Measurements from ENCODE around the gene TUT7. TPM values are rescaled to one million over a fixed set of nuclear protein-coding genes. Genes with fewer than 3 reads are reported as not detected.

The TUT7 gene
- total RNA-seq, 1 experiment from 2014 or later = 12.5 TPM

GRCh38 chr9:86354818-86355309 lies 654 bp upstream of the TUT7 start:
- Histone ChIP-seq H3K27me3 (ENCODE audit: control insufficient read depth, insufficient read depth, low read length) (no peaks in the 10 kb centered on the region), H3K4me1 (ENCODE audit: control insufficient read depth, insufficient read depth, low read length) (peaks cover 22% of the 10 kb centered on the region), H3K36me3 (ENCODE audit: control insufficient read depth, insufficient read depth, low read length) (peaks cover 9% of the 10 kb centered on the region), H3K4me3 (ENCODE audit: low read depth in 2 of 2, low read length in 2 of 2) (peak overlapping the region; percentile 65 to 89), H3K27ac (ENCODE audit: low read length) (peak overlapping the region; percentile 81), H3K9me3 (ENCODE audit: control insufficient read depth, insufficient read depth, low read depth, low read length) (no peaks in the 10 kb centered on the region)
- DNase-seq (ENCODE audit: low read depth, low spot score) (no peak), ATAC-seq (peak; percentile 81; the same call in 1 of the 2 replicates)
- intact Hi-C loops (cut with micrococcal nuclease; ENCODE audit: unreplicated experiment) = no loop called here
- ChIA-PET CTCF (no interaction called here), POLR2A (no interaction called here)
- TF ChIP-seq TCF7L2 (IDR thresholded peaks at IDR 0.05; ENCODE audit: low read depth, low read length) = no peak
- TF ChIP-seq SIN3A (IDR thresholded peaks at IDR 0.05; ENCODE audit: borderline replicate concordance, insufficient read depth, low read depth, low read length) = no peak
- TF ChIP-seq REST (IDR thresholded peaks at IDR 0.05; ENCODE audit: insufficient read depth in 1 of 2, low read depth in 2 of 2, low read length in 1 of 2) = no peak
- TF ChIP-seq CTCF (IDR thresholded peaks at IDR 0.05) = no peak
- no peak for TF ChIP-seq POLR2AphosphoS5 (IDR thresholded peaks at IDR 0.05; ENCODE audit: low read depth, low read length)
- BruUV-seq (replicated peaks) = no TSS peak
- in situ Hi-C loops (cut with HindIII; ENCODE audit: low pct_unique_long_range_greater_than_20kb, low sequenced_read_pairs) = no loop called here

GRCh38 chr9:86353655-86354010 lies 577 bp downstream of the TUT7 start:
- intact Hi-C loops (cut with micrococcal nuclease; ENCODE audit: unreplicated experiment) = no loop called here
- CTCF ChIA-PET = no interaction called here
- H3K36me3 ChIP-seq (ENCODE audit: control insufficient read depth, insufficient read depth, low read length) = peaks cover 9% of the 10 kb centered on the region
- DNase-seq (ENCODE audit: low read depth, low spot score) (no peak), ATAC-seq (peak; percentile 14; the same call in 1 of the 2 replicates)
- no peaks in the 10 kb centered on the region for H3K27me3 ChIP-seq (ENCODE audit: control insufficient read depth, insufficient read depth, low read length)
- no peaks in the 10 kb centered on the region for H3K9me3 ChIP-seq (ENCODE audit: control insufficient read depth, insufficient read depth, low read depth, low read length)
- no TSS peak for BruUV-seq (replicated peaks)
- in situ Hi-C loops (cut with HindIII; ENCODE audit: low pct_unique_long_range_greater_than_20kb, low sequenced_read_pairs) = no loop called here
- H3K4me3 ChIP-seq (ENCODE audit: low read depth in 2 of 2, low read length in 2 of 2) = peak overlapping the region; percentile 71 to 89
- TF ChIP-seq REST (IDR thresholded peaks at IDR 0.05; ENCODE audit: insufficient read depth in 1 of 2, low read depth in 2 of 2, low read length in 1 of 2) (no peak), CTCF (IDR thresholded peaks at IDR 0.05) (no peak), SIN3A (IDR thresholded peaks at IDR 0.05; ENCODE audit: borderline replicate concordance, insufficient read depth, low read depth, low read length) (no peak), POLR2AphosphoS5 (IDR thresholded peaks at IDR 0.05; ENCODE audit: low read depth, low read length) (no peak), TCF7L2 (IDR thresholded peaks at IDR 0.05; ENCODE audit: low read depth, low read length) (no peak)
- POLR2A ChIA-PET = no interaction called here
- peaks cover 22% of the 10 kb centered on the region for H3K4me1 ChIP-seq (ENCODE audit: control insufficient read depth, insufficient read depth, low read length)
- H3K27ac ChIP-seq (ENCODE audit: low read length) = peak overlapping the region; percentile 84
